ENCODE results near the gene MGLL.

DNA sequence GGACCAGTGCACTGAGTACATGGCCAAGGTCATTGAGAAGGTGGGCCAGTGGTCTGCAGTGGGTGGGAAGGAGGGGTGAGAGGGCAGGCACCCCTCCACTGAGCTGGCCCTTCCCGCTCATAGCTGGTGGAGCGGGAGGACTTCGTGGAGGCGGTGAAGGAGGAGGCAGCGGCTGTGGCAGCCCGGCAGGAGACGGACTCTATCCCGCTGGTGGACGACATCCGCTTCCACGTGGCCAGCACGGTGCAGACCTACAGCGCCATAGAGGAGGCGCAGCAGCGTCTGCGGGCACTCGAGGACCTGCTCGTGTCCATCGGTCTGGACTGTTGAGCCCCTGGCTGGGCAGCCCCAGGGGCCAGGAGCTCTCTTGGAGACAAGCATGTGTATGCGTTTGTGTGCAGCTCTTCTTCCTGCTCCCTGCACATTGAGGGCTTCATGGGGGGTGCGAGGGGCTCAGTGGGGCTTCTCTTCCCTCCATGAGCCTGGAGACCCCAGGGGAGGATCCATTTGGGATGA, 142.1 kb downstream of the MGLL start:
- TF ChIP-seq, protein P1, sequence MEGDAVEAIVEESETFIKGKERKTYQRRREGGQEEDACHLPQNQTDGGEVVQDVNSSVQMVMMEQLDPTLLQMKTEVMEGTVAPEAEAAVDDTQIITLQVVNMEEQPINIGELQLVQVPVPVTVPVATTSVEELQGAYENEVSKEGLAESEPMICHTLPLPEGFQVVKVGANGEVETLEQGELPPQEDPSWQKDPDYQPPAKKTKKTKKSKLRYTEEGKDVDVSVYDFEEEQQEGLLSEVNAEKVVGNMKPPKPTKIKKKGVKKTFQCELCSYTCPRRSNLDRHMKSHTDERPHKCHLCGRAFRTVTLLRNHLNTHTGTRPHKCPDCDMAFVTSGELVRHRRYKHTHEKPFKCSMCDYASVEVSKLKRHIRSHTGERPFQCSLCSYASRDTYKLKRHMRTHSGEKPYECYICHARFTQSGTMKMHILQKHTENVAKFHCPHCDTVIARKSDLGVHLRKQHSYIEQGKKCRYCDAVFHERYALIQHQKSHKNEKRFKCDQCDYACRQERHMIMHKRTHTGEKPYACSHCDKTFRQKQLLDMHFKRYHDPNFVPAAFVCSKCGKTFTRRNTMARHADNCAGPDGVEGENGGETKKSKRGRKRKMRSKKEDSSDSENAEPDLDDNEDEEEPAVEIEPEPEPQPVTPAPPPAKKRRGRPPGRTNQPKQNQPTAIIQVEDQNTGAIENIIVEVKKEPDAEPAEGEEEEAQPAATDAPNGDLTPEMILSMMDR (IDR thresholded peaks at IDR 0.05), result no peak
- TF ChIP-seq ZNF396 (CRISPR knock-in tag; IDR thresholded peaks at IDR 0.05; ENCODE audit: borderline replicate concordance), result no peak
- TF ChIP-seq, protein P2, sequence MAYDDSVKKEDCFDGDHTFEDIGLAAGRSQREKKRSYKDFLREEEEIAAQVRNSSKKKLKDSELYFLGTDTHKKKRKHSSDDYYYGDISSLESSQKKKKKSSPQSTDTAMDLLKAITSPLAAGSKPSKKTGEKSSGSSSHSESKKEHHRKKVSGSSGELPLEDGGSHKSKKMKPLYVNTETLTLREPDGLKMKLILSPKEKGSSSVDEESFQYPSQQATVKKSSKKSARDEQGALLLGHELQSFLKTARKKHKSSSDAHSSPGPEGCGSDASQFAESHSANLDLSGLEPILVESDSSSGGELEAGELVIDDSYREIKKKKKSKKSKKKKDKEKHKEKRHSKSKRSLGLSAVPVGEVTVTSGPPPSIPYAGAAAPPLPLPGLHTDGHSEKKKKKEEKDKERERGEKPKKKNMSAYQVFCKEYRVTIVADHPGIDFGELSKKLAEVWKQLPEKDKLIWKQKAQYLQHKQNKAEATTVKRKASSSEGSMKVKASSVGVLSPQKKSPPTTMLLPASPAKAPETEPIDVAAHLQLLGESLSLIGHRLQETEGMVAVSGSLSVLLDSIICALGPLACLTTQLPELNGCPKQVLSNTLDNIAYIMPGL (CRISPR knock-in tag; IDR thresholded peaks at IDR 0.05), result no peak
- TF ChIP-seq, protein P3, sequence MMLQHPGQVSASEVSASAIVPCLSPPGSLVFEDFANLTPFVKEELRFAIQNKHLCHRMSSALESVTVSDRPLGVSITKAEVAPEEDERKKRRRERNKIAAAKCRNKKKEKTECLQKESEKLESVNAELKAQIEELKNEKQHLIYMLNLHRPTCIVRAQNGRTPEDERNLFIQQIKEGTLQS (CRISPR knock-in tag; conservative IDR thresholded peaks at IDR 0.05), result no peak
- TF ChIP-seq SP1 (CRISPR knock-in tag; conservative IDR thresholded peaks at IDR 0.05), result no peak
- TF ChIP-seq CREB1 (CRISPR knock-in tag; IDR thresholded peaks at IDR 0.05), result no peak
- TF ChIP-seq MYBL2 (CRISPR knock-in tag; IDR thresholded peaks at IDR 0.05), result no peak
- TF ChIP-seq, protein P4, sequence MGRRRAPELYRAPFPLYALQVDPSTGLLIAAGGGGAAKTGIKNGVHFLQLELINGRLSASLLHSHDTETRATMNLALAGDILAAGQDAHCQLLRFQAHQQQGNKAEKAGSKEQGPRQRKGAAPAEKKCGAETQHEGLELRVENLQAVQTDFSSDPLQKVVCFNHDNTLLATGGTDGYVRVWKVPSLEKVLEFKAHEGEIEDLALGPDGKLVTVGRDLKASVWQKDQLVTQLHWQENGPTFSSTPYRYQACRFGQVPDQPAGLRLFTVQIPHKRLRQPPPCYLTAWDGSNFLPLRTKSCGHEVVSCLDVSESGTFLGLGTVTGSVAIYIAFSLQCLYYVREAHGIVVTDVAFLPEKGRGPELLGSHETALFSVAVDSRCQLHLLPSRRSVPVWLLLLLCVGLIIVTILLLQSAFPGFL (CRISPR knock-in tag; IDR thresholded peaks at IDR 0.05; ENCODE audit: borderline replicate concordance), result no peak
- TF ChIP-seq JUN (CRISPR knock-in tag; IDR thresholded peaks at IDR 0.05), result no peak
- TF ChIP-seq ESRRA (CRISPR knock-in tag; IDR thresholded peaks at IDR 0.05; ENCODE audit: borderline replicate concordance), result no peak
- no peak for TF ChIP-seq NR2C2 (CRISPR knock-in tag; IDR thresholded peaks at IDR 0.05)
